Measurements from ENCODE around the gene TTC38.
"Not testable (repeated sequence)": the region's sequence is repeated elsewhere in the genome, so short reads cannot be mapped to it uniquely, and the experiment has no call there.

The TTC38 gene

DNA sequence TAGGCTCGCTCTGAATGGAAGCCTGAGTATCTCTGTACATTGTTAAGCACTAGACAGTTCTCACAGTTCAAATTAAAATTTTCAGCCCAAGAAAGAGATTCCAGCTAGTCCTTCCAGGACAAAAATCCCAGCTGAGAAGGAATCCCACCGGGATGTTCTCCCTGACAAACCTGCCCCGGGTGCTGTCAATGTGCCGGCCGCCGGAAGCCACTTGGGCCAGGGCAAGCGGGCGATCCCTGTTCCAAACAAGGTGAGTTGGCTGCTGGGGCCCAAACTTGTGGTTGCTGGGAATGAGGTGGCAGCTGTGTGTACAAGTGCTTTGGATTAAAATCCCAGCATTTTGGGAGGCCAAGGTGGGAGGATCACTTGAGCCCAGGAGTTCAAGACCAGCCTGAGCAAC lies 44.2 kb downstream of the TTC38 start:
- H3K79me1 ChIP-seq (ENCODE audit: low read length): no peaks in the 10 kb centered on the region
- H3K27ac ChIP-seq (ENCODE audit: low read depth, low read length): no peak overlapping the region
- H3K18ac ChIP-seq (ENCODE audit: low read length): no peak overlapping the region
- H3K4me3 ChIP-seq (ENCODE audit: low read depth, low read length): no peak overlapping the region
- no peak overlapping the region for H3K14ac ChIP-seq (ENCODE audit: low read length)
- no peak for DNase-seq
- peaks cover 39 to 44% of the 10 kb centered on the region in 2 experiments for H3K36me3 ChIP-seq (ENCODE audit: control insufficient read depth in 1 of 2, insufficient read depth in 2 of 2, low read length in 2 of 2)
- H3K27me3 ChIP-seq (ENCODE audit: insufficient read depth, low read length): no peaks in the 10 kb centered on the region
- H2BK12ac ChIP-seq (ENCODE audit: low read length): no peak overlapping the region
- H2BK120ac ChIP-seq (ENCODE audit: insufficient read depth, low read length, poor library complexity): no peak overlapping the region
- no peak overlapping the region for H4K12ac ChIP-seq (ENCODE audit: low read depth, low read length)
- H3K9ac ChIP-seq (ENCODE audit: low read length): no peak overlapping the region
- H3K23ac ChIP-seq (ENCODE audit: low read length): no peak overlapping the region
- H4K8ac ChIP-seq (ENCODE audit: low read depth, low read length): no peak overlapping the region
- H3K4me2 ChIP-seq (ENCODE audit: low read length): no peak overlapping the region
- no CpG with 5 or more reads among the region's 8 CpGs for whole genome bisulfite sequencing (ENCODE audit: extremely low coverage, insufficient coverage, insufficient read length)
- H2BK5ac ChIP-seq (ENCODE audit: low read depth, low read length, poor library complexity): no peak overlapping the region
- no peaks in the 10 kb centered on the region for H3K4me1 ChIP-seq (ENCODE audit: control insufficient read depth in 1 of 2, insufficient read depth in 2 of 2, low read length in 2 of 2)
- H4K91ac ChIP-seq (ENCODE audit: low read depth, low read length): no peak overlapping the region
- no peaks in the 10 kb centered on the region for H3K9me3 ChIP-seq (ENCODE audit: insufficient read depth, low read depth, low read length)
- H3K4ac ChIP-seq (ENCODE audit: low read depth, low read length): no peak overlapping the region
- no peak overlapping the region for H2AK5ac ChIP-seq (ENCODE audit: low read length)
- no peak overlapping the region for H2AFZ ChIP-seq (ENCODE audit: insufficient read depth, low read length, poor library complexity)
- no peaks in the 10 kb centered on the region for H3K79me2 ChIP-seq (ENCODE audit: control insufficient read depth, insufficient read depth, low read length, poor library complexity)

DNA sequence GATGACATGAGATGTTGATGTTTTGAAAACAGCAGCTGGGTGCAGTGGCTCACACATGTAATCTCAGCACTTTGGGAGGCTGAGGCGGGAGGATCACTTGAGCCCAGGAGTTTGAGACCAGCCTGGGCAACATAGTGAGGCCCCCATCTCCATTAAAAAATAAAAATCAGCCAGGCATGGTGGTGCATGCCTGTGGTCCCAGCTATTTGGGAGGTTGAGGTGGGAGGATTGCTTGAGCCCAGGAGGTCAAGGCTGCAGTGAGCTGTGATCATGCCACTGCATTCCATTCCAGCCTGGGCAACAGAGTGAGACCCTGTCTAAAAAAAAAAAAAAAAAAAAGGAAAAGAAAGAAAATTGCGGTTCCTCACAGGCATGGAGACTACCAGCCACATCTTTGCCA lies 45.0 kb downstream of the TTC38 start:
- not testable (repeated sequence) for H3K9me3 ChIP-seq (ENCODE audit: insufficient read depth, low read depth, low read length); H2BK120ac ChIP-seq (ENCODE audit: insufficient read depth, low read length, poor library complexity); H3K14ac ChIP-seq (ENCODE audit: low read length); H3K4me3 ChIP-seq (ENCODE audit: low read depth, low read length); H3K27ac ChIP-seq (ENCODE audit: low read depth, low read length); H3K4me2 ChIP-seq (ENCODE audit: low read length); H3K9ac ChIP-seq (ENCODE audit: low read length); H4K91ac ChIP-seq (ENCODE audit: low read depth, low read length); H3K4ac ChIP-seq (ENCODE audit: low read depth, low read length); H2BK12ac ChIP-seq (ENCODE audit: low read length); H3K23ac ChIP-seq (ENCODE audit: low read length); H4K8ac ChIP-seq (ENCODE audit: low read depth, low read length); H2AK5ac ChIP-seq (ENCODE audit: low read length); H3K79me1 ChIP-seq (ENCODE audit: low read length); H3K18ac ChIP-seq (ENCODE audit: low read length); H2BK5ac ChIP-seq (ENCODE audit: low read depth, low read length, poor library complexity); H4K12ac ChIP-seq (ENCODE audit: low read depth, low read length); H2AFZ ChIP-seq (ENCODE audit: insufficient read depth, low read length, poor library complexity); H3K4me1 ChIP-seq (ENCODE audit: control insufficient read depth in 1 of 2, insufficient read depth in 2 of 2, low read length in 2 of 2); H3K79me2 ChIP-seq (ENCODE audit: control insufficient read depth, insufficient read depth, low read length, poor library complexity); DNase-seq; H3K27me3 ChIP-seq (ENCODE audit: insufficient read depth, low read length)
- no CpG with 5 or more reads among the region's 2 CpGs for WGBS (ENCODE audit: extremely low coverage, insufficient coverage, insufficient read length)
- H3K36me3 ChIP-seq (ENCODE audit: control insufficient read depth in 1 of 2, insufficient read depth in 2 of 2, low read length in 2 of 2): peaks cover 43 to 49% of the 10 kb centered on the region in 2 experiments

DNA sequence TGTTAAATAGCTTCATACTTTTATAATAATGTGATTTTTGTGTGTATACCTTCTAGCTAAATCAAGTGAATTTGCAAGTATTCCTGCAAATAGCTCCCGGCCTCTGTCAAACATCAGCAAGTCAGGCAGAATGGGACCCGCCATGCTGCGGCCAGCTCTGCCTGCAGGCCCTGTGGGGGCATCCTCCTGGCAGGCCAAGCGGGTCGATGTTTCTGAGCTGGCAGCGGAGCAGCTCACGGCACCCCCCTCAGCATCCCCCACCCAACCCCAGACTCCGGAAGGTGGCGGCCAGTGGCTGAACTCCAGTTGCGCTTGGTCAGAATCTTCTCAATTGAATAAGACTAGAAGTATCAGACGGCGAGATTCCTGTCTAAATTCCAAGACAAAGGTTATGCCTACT lies 48.2 kb downstream of the TTC38 start:
- Histone ChIP-seq H4K91ac (ENCODE audit: low read depth, low read length) (no peak overlapping the region), H3K18ac (ENCODE audit: low read length) (no peak overlapping the region), H3K79me1 (ENCODE audit: low read length) (no peaks in the 10 kb centered on the region), H3K27ac (ENCODE audit: low read depth, low read length) (no peak overlapping the region), H3K79me2 (ENCODE audit: control insufficient read depth, insufficient read depth, low read length, poor library complexity) (no peaks in the 10 kb centered on the region), H2BK5ac (ENCODE audit: low read depth, low read length, poor library complexity) (no peak overlapping the region), H3K36me3 (ENCODE audit: control insufficient read depth in 1 of 2, insufficient read depth in 2 of 2, low read length in 2 of 2) (peaks cover 43 to 50% of the 10 kb centered on the region in 2 experiments), H3K27me3 (ENCODE audit: insufficient read depth, low read length) (no peaks in the 10 kb centered on the region), H2AK5ac (ENCODE audit: low read length) (no peak overlapping the region), H2BK12ac (ENCODE audit: low read length) (no peak overlapping the region), H3K9ac (ENCODE audit: low read length) (no peak overlapping the region), H2BK120ac (ENCODE audit: insufficient read depth, low read length, poor library complexity) (no peak overlapping the region), H4K12ac (ENCODE audit: low read depth, low read length) (no peak overlapping the region), H3K4me2 (ENCODE audit: low read length) (no peak overlapping the region), H4K8ac (ENCODE audit: low read depth, low read length) (no peak overlapping the region), H3K4ac (ENCODE audit: low read depth, low read length) (no peak overlapping the region), H3K4me3 (ENCODE audit: low read depth, low read length) (no peak overlapping the region), H2AFZ (ENCODE audit: insufficient read depth, low read length, poor library complexity) (no peak overlapping the region), H3K9me3 (ENCODE audit: insufficient read depth, low read depth, low read length) (peaks cover 4% of the 10 kb centered on the region), H3K4me1 (ENCODE audit: control insufficient read depth in 1 of 2, insufficient read depth in 2 of 2, low read length in 2 of 2) (no peaks in the 10 kb centered on the region), H3K23ac (ENCODE audit: low read length) (no peak overlapping the region), H3K14ac (ENCODE audit: low read length) (no peak overlapping the region)
- no peak for DNase-seq
- WGBS (ENCODE audit: extremely low coverage, insufficient coverage, insufficient read length): no CpG with 5 or more reads among the region's 12 CpGs

DNA sequence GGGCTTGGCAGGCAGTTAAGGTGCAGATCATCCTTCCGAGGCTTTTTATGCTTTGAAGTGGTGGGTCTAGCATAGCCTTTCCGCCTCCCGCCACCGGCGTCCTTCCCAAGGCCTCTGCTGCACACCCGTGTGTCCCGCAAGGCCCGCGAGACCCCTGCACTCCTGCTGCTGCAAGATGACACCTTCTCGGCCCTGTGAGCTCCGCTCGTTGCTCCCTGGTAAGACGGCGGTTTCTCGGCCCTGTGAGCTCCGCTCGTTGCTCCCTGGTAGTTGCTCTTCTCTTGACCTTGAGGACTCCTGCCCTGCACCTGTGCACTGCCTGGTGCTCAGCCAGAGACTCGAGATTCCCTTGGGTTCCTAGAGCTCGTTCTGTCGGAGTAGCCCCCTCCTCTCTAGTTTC lies 49.8 kb downstream of the TTC38 start:
- peaks cover 4% of the 10 kb centered on the region for H3K9me3 ChIP-seq (ENCODE audit: insufficient read depth, low read depth, low read length)
- no CpG with 5 or more reads among the region's 20 CpGs for WGBS (ENCODE audit: extremely low coverage, insufficient coverage, insufficient read length)

More for the DNA sequence above, 49.8 kb downstream of the TTC38 start:
- Histone ChIP-seq H2AK5ac (ENCODE audit: low read length) (no peak overlapping the region), H2AFZ (ENCODE audit: insufficient read depth, low read length, poor library complexity) (no peak overlapping the region), H4K91ac (ENCODE audit: low read depth, low read length) (no peak overlapping the region), H3K79me1 (ENCODE audit: low read length) (no peaks in the 10 kb centered on the region), H3K4me3 (ENCODE audit: low read depth, low read length) (no peak overlapping the region), H3K79me2 (ENCODE audit: control insufficient read depth, insufficient read depth, low read length, poor library complexity) (no peaks in the 10 kb centered on the region), H4K8ac (ENCODE audit: low read depth, low read length) (no peak overlapping the region), H3K14ac (ENCODE audit: low read length) (no peak overlapping the region), H3K23ac (ENCODE audit: low read length) (no peak overlapping the region), H3K4ac (ENCODE audit: low read depth, low read length) (no peak overlapping the region), H3K4me2 (ENCODE audit: low read length) (no peak overlapping the region), H2BK12ac (ENCODE audit: low read length) (no peak overlapping the region), H3K36me3 (ENCODE audit: control insufficient read depth in 1 of 2, insufficient read depth in 2 of 2, low read length in 2 of 2) (peaks cover 50 to 55% of the 10 kb centered on the region in 2 experiments), H3K9ac (ENCODE audit: low read length) (no peak overlapping the region), H2BK5ac (ENCODE audit: low read depth, low read length, poor library complexity) (no peak overlapping the region), H4K12ac (ENCODE audit: low read depth, low read length) (no peak overlapping the region), H3K18ac (ENCODE audit: low read length) (peak overlapping the region; percentile 37), H2BK120ac (ENCODE audit: insufficient read depth, low read length, poor library complexity) (no peak overlapping the region), H3K27me3 (ENCODE audit: insufficient read depth, low read length) (no peaks in the 10 kb centered on the region), H3K4me1 (ENCODE audit: control insufficient read depth in 1 of 2, insufficient read depth in 2 of 2, low read length in 2 of 2) (no peaks in the 10 kb centered on the region), H3K27ac (ENCODE audit: low read depth, low read length) (no peak overlapping the region)
- no peak for DNase-seq

Data from trophoblast cell (in vitro differentiated cells and primary cell).